Mesothelial cell of epicardium (in vitro differentiated cells): ENCODE data around the gene RPS16. TPM values are rescaled to one million over a fixed set of nuclear protein-coding genes. Genes with fewer than 3 reads are reported as not detected.

Experiments used
- DNase-seq, 2 experiments: peaks; one replicate each; pipeline ENCODE4 v3.0.0; 2021; ENCODE audit warnings: low spot score in 2 of 2; ENCODE audit not compliant: unreplicated experiment in 2 of 2
- H3K27ac Mint-ChIP-seq: 2 replicates; pipeline ENCODE4 v1.8.0; 2021; ENCODE audit warnings: mixed read lengths
- H3K27me3 Mint-ChIP-seq: 2 replicates; pipeline ENCODE4 v1.8.0; 2021; ENCODE audit warnings: low read depth, mixed read lengths
- H3K36me3 Mint-ChIP-seq: 2 replicates; pipeline ENCODE4 v1.8.0; 2021; ENCODE audit warnings: mixed read lengths
- H3K4me1 Mint-ChIP-seq: 2 replicates; pipeline ENCODE4 v1.8.0; 2021; ENCODE audit warnings: mixed read lengths
- H3K4me3 Mint-ChIP-seq: 2 replicates; pipeline ENCODE4 v1.8.0; 2021; ENCODE audit warnings: mild to moderate bottlenecking, moderate library complexity, mixed read lengths
- H3K9me3 Mint-ChIP-seq: 2 replicates; pipeline ENCODE4 v1.8.0; 2021; ENCODE audit warnings: mixed read lengths
- total RNA-seq: library from RNA; stranded (reverse); gene quantifications from 3 replicates; pipeline ENCODE4 v1.2.1, GENCODE V29; 2021
- TF ChIP-seq, protein P1 (sequence below): fragments of 200-600 bp; sonication (generic); IDR thresholded peaks from one replicate; pipeline ENCODE4 v1.5.0; 2021; ENCODE audit warnings: antibody characterized with exemption; ENCODE audit not compliant: unreplicated experiment

The RPS16 gene
- total RNA-seq, 1 donor from 2014 or later = 1,616 TPM

DNA sequence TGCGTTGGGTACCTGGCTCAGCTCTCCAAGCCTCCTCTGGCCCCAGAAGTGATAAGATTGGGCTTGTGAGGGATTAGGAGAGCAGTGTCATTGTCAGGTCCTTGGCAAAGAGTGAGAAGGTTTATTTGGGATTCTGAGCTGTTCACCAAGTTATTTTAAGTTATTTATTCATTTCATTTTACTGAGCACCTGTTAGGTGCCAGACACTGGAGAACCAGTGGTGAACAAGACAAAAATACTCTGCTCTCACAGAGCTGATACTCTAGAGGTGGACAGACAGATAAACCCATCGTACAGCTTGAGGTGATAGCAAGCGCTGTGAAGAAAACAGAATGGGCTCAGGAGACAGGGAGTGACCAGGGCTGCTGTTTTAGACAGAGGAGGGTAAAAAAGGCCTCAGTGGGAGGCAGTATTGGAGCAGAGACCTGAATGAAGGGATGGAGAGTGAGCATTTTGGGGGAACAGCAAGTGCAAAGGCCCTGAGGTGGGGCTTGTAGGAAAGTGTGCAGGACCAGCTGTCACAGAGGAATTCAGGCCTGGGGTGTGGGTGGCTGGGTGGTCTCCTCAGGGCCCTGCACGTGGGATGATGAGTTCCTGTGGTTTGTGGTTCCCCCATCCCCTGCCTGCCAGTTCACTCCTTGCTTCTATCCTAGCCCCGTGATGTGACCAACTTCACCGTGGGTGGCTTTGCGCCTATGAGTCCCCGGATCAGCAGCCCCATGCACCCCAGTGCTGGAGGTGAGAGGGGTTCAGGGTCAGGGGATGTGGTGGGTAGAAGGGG, 36.2 kb upstream of the RPS16 start:
- no peaks in the 10 kb centered on the region for H3K4me1 Mint-ChIP-seq
- no peak for DNase-seq
- H3K4me3 Mint-ChIP-seq = no peak overlapping the region
- H3K36me3 Mint-ChIP-seq = peaks cover 38% of the 10 kb centered on the region
- H3K27ac Mint-ChIP-seq = no peak overlapping the region
- TF ChIP-seq, protein P1, sequence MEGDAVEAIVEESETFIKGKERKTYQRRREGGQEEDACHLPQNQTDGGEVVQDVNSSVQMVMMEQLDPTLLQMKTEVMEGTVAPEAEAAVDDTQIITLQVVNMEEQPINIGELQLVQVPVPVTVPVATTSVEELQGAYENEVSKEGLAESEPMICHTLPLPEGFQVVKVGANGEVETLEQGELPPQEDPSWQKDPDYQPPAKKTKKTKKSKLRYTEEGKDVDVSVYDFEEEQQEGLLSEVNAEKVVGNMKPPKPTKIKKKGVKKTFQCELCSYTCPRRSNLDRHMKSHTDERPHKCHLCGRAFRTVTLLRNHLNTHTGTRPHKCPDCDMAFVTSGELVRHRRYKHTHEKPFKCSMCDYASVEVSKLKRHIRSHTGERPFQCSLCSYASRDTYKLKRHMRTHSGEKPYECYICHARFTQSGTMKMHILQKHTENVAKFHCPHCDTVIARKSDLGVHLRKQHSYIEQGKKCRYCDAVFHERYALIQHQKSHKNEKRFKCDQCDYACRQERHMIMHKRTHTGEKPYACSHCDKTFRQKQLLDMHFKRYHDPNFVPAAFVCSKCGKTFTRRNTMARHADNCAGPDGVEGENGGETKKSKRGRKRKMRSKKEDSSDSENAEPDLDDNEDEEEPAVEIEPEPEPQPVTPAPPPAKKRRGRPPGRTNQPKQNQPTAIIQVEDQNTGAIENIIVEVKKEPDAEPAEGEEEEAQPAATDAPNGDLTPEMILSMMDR = no peak
- H3K9me3 Mint-ChIP-seq = no peaks in the 10 kb centered on the region
- H3K27me3 Mint-ChIP-seq = no peaks in the 10 kb centered on the region

DNA sequence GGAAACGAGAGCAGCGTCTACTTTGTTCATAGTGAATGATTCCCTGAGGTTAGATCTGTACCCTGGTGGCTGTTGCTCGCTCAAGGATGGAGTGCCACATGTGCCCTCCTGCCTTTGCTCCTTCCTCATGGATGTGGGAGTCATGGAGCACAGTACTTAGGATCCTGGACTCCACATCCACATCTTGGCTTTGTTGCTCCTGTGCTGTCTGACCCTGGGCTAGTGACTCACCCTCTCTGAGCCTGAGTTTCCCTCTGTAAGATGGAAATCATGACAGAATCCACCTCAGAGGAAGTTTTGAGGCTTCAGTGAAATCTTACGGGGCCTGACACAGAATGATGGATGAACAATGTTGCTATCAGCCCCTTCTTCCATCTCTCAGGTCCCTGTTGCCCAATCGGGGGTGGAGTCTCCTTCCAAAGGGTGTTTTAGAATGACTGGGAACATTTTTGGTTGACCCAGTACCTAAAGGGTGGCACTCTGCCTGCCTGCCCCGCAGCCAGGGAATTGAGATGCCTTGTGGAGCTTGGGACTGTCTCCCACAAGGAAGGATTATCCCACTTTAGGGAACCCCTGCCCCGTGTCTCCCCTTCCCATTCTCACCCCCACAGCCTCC, 35.1 kb upstream of the RPS16 start:
- TF ChIP-seq, protein P1 = no peak
- peaks cover 41% of the 10 kb centered on the region for H3K36me3 Mint-ChIP-seq
- DNase-seq = no peak
- no peak overlapping the region for H3K4me3 Mint-ChIP-seq
- H3K27ac Mint-ChIP-seq = no peak overlapping the region
- H3K27me3 Mint-ChIP-seq = no peaks in the 10 kb centered on the region
- H3K4me1 Mint-ChIP-seq = no peaks in the 10 kb centered on the region
- no peaks in the 10 kb centered on the region for H3K9me3 Mint-ChIP-seq

DNA sequence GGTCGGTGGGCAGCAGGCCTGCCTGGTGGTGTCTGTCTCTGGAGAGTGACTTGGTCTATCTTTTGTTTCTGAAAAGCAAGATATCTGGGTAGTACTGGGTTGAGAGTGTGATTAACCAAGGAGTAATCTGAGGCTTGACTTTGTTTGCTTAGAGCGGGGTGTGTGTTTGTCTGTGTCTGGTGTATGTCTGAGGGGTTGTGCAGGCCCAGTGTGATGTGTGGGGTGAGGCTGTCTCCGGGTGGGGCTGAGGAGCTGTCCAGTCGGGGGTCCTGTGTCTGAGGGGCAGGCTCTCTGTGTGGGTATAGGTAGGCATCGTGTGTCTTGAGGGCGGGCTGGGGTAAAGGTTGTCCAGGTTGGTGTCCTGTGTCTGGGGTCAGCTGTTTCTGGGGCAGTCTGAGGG, 33.8 kb upstream of the RPS16 start:
- TF ChIP-seq, protein P1 = no peak
- DNase-seq = no peak
- Mint-ChIP-seq H3K27me3 (no peaks in the 10 kb centered on the region), H3K9me3 (no peaks in the 10 kb centered on the region), H3K36me3 (peaks cover 41% of the 10 kb centered on the region), H3K4me3 (no peak overlapping the region), H3K4me1 (no peaks in the 10 kb centered on the region), H3K27ac (no peak overlapping the region)

DNA sequence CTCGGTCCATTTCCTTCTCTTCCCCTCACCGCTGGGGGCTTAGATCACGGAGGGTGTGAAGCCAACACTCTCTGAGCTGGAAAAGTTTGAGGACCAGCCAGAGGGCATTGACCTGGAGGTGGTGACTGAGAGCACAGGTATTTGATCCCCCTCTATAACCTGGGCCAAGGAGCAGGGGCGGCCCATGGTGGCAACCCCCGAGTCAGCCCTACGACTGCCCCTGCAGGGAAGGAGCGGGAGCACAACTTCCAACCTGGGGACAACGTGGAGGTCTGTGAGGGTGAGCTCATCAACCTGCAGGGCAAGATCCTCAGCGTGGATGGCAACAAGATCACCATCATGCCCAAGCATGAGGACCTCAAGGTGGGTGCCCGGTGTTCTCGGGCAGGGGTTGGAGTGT, 33.3 kb upstream of the RPS16 start:
- TF ChIP-seq, protein P1 = no peak
- H3K4me1 Mint-ChIP-seq = no peaks in the 10 kb centered on the region
- H3K27me3 Mint-ChIP-seq = no peaks in the 10 kb centered on the region
- no peaks in the 10 kb centered on the region for H3K9me3 Mint-ChIP-seq
- no peak for DNase-seq
- H3K36me3 Mint-ChIP-seq = peaks cover 37% of the 10 kb centered on the region
- H3K4me3 Mint-ChIP-seq = no peak overlapping the region
- no peak overlapping the region for H3K27ac Mint-ChIP-seq

DNA sequence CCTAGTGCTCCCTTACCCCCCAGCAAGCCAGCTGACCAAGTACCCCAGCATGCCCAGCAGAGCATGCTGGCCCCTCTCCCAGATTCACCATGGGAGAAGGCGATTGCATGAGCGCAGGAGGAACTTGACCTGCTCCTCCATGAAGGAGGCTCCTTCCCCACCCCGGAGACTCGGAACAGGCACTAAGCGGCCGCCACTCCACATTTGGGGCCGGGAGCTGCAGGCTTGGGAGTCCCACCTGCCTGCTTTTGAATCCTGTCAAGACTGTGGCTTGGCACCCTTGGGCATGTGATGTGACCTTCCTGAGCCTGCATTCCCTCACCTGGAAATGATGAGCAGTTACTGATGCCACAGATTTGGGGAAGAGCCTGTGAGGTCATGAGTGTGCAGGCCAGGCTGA, 32.2 kb upstream of the RPS16 start:
- Mint-ChIP-seq H3K9me3 (no peaks in the 10 kb centered on the region), H3K27ac (no peak overlapping the region), H3K27me3 (no peaks in the 10 kb centered on the region), H3K4me1 (no peaks in the 10 kb centered on the region), H3K4me3 (no peak overlapping the region), H3K36me3 (peaks cover 40% of the 10 kb centered on the region)
- TF ChIP-seq, protein P1 = no peak
- DNase-seq = no peak
